ENCODE measurements around the gene KIR2DL4.
"Not testable (repeated sequence)": the region's sequence is repeated elsewhere in the genome, so short reads cannot be mapped to it uniquely, and the experiment has no call there.

DNA sequence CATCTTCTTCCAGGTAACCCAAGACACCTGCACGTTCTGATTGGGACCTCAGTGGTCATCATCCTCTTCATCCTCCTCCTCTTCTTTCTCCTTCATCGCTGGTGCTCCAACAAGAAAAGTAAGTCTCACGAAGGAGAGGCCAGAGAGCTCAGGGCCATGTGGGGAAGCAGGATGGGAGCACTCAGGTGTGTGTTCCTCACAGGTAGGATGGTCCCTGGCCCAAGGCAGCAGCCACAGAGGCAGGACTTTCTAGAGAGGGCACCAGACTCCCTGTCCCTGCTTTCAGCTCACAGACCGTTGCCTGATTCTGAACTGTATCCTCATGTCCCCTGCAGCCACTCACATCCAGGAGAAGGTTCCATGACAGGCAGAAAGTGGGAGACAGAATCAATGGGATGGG is 36.9 kb upstream of the KIR2DL4 start:
- not testable (repeated sequence) for TF ChIP-seq CTCF (IDR thresholded peaks at IDR 0.05; ENCODE audit: poor library complexity); EZH2phosphoT487 (IDR thresholded peaks at IDR 0.05; ENCODE audit: low read depth, severe bottlenecking, unreplicated experiment)
